Measurements from ENCODE around the gene SIPA1. TPM values are rescaled to one million over a fixed set of nuclear protein-coding genes. Genes with fewer than 3 reads are reported as not detected.

The SIPA1 gene, protein sequence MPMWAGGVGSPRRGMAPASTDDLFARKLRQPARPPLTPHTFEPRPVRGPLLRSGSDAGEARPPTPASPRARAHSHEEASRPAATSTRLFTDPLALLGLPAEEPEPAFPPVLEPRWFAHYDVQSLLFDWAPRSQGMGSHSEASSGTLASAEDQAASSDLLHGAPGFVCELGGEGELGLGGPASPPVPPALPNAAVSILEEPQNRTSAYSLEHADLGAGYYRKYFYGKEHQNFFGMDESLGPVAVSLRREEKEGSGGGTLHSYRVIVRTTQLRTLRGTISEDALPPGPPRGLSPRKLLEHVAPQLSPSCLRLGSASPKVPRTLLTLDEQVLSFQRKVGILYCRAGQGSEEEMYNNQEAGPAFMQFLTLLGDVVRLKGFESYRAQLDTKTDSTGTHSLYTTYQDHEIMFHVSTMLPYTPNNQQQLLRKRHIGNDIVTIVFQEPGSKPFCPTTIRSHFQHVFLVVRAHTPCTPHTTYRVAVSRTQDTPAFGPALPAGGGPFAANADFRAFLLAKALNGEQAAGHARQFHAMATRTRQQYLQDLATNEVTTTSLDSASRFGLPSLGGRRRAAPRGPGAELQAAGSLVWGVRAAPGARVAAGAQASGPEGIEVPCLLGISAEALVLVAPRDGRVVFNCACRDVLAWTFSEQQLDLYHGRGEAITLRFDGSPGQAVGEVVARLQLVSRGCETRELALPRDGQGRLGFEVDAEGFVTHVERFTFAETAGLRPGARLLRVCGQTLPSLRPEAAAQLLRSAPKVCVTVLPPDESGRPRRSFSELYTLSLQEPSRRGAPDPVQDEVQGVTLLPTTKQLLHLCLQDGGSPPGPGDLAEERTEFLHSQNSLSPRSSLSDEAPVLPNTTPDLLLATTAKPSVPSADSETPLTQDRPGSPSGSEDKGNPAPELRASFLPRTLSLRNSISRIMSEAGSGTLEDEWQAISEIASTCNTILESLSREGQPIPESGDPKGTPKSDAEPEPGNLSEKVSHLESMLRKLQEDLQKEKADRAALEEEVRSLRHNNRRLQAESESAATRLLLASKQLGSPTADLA
- total RNA-seq (2021; ENCODE audit: unreplicated experiment): 86.9 TPM
- 107 TPM for polyA plus RNA-seq (2012; ENCODE audit: insufficient read length)
- Bru-seq, nascent RNA: percentile 57 among the genes with signal in this experiment
- percentile 63 among the genes with signal in this experiment for BruChase-seq, experiment 1, labeled RNA remaining after a 2-hour chase
- BruChase-seq, experiment 2, labeled RNA remaining after a 6-hour chase: percentile 71 among the genes with signal in this experiment
- long read RNA-seq, transcript SIPA1-209 (16 exons, 3,521 nt): major isoform, 67 of 172 reads
- long read RNA-seq, partial matches to known transcripts: 78 of 172 reads
- long read RNA-seq, other reads (novel, unspliced or antisense): 26 of 172 reads

DNA sequence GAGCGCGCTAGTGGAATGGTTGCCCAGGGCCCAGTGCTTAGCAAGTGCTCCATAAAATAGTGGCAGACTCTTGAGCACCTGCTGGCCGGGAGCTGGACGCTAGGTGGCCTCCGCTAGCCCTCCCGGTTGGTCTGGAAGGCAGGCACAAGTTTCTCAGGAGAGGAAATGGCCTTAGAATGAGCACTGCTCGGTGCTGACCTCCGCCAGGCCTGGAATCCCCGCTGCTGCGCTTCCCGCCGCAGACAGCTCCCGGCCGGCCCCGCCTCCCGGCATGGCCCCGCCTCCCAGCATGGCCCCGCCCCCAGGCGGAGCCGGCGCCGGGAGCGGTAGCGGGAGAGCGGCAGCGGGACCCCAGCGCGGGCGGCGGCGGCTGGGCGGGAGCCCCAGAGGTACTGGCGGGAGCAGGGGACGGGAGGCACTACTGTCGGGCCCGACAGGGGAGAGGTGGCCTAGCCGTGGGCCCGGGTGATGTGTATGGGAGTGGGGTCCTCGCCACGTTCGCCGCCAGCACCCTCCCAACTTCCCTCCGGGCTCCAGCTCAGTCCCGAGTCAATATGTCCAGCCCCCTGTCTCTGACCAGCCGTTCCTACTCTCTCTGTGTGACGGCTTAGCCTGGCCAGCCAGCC, at the start of gene SIPA1:
Gene SIPA1 (plus strand): TSS at position 308 of the 626 bp plus-strand sequence. CDS start 2,821 bp downstream, outside the sequence.
- H3K4me1 ChIP-seq (ENCODE audit: control insufficient read depth, insufficient read depth, low read length): peaks cover 24% of the 10 kb centered on the region
- DNase-seq (ENCODE audit: low read depth, low spot score) (peak; percentile 69), ATAC-seq (peak; percentile 90)
- no peaks in the 10 kb centered on the region for H3K27me3 ChIP-seq (ENCODE audit: control insufficient read depth, insufficient read depth, low read length)
- POLR2A ChIA-PET: interaction anchor here (0.5 to 1.3 kb wide), 5 partner anchors 10 to 250 kb away, joined by 3 to 5 read pairs (median 3); partner anchors contain the start of gene FIBP
- no TSS peak for BruUV-seq (replicated peaks)
- H3K36me3 ChIP-seq (ENCODE audit: control insufficient read depth, insufficient read depth, low read length): peaks cover 10% of the 10 kb centered on the region; the same call in 1 of the 2 replicates
- intact Hi-C loops (cut with micrococcal nuclease; ENCODE audit: unreplicated experiment): loop anchor here (10.0 kb wide), 1 partner anchor 67 kb away; no protein-coding TSS in a partner anchor
- H3K4me3 ChIP-seq (ENCODE audit: low read depth in 2 of 2, low read length in 2 of 2): peak within 1 kb of the TSS; percentile 79 to 83
- in situ Hi-C loops (cut with HindIII; ENCODE audit: low pct_unique_long_range_greater_than_20kb, low sequenced_read_pairs): no loop called here
- CTCF ChIA-PET: interaction anchor here (0.5 to 1.7 kb wide), 4 partner anchors 15 to 362 kb away, joined by 3 read pairs; partner anchors contain the start of gene PCNX3
- TF ChIP-seq POLR2AphosphoS5 (IDR thresholded peaks at IDR 0.05; ENCODE audit: low read depth, low read length): peak; percentile 81
- TF ChIP-seq, protein P1, sequence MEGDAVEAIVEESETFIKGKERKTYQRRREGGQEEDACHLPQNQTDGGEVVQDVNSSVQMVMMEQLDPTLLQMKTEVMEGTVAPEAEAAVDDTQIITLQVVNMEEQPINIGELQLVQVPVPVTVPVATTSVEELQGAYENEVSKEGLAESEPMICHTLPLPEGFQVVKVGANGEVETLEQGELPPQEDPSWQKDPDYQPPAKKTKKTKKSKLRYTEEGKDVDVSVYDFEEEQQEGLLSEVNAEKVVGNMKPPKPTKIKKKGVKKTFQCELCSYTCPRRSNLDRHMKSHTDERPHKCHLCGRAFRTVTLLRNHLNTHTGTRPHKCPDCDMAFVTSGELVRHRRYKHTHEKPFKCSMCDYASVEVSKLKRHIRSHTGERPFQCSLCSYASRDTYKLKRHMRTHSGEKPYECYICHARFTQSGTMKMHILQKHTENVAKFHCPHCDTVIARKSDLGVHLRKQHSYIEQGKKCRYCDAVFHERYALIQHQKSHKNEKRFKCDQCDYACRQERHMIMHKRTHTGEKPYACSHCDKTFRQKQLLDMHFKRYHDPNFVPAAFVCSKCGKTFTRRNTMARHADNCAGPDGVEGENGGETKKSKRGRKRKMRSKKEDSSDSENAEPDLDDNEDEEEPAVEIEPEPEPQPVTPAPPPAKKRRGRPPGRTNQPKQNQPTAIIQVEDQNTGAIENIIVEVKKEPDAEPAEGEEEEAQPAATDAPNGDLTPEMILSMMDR (IDR thresholded peaks at IDR 0.05): no peak; the same call in 1 of the 2 replicates
- TF ChIP-seq SIN3A (IDR thresholded peaks at IDR 0.05; ENCODE audit: borderline replicate concordance, insufficient read depth, low read depth, low read length): 0 out of 2 replicates have a peak, but pooled peaks have one; percentile 52
- peak within 1 kb of the TSS; percentile 91 for H3K27ac ChIP-seq (ENCODE audit: low read length)
- no peaks in the 10 kb centered on the region for H3K9me3 ChIP-seq (ENCODE audit: control insufficient read depth, insufficient read depth, low read depth, low read length)

DNA sequence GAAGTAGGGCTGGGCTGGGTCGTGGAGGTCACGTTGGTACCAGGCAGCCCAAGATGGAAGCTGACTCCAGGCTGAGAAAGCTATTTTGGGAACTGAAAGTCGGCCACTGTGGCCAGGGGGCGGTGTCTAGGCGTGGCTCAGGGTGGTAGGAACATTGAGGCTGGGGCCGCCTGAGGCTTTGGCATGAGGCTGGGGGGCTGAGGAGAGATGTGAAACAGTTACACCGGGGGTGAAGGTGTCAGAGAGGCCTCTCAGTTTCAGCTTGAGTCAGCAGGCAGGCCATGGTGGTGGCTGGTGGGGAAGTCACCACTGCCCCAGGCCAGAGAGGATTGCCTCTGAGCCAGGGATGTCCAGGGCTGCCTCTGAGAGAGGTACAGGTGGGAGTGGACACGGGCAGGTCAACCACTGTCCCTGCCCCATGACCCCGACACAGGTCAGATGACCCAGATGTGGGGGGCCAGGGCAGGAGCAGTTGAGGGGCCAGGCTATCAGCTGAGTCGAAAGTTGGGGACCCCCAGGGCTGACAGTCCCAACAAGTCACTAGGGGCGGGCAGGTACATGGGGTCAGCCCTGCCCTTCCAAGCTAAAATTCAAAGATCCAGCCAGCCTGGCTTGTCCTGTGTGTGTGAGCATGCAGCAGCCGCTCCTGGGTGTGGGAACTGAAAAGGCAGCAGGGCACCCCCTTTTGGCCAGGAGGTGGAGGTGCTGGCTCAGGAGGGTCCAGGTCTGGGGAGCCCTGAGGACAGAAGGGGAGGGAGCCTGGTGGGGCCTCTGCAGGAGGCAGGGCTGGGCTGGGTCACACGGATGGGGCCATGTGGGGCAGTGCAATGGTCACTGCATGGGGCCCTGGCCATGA, 49.5 kb upstream of the SIPA1 start:
- intact Hi-C loops (cut with micrococcal nuclease; ENCODE audit: unreplicated experiment): no loop called here
- DNase-seq (ENCODE audit: low read depth, low spot score) (no peak), ATAC-seq (peak; percentile 86)
- Histone ChIP-seq H3K4me3 (ENCODE audit: low read depth in 2 of 2, low read length in 2 of 2) (no peak overlapping the region), H3K36me3 (ENCODE audit: control insufficient read depth, insufficient read depth, low read length) (peaks cover 6% of the 10 kb centered on the region), H3K4me1 (ENCODE audit: control insufficient read depth, insufficient read depth, low read length) (peaks cover 17% of the 10 kb centered on the region), H3K9me3 (ENCODE audit: control insufficient read depth, insufficient read depth, low read depth, low read length) (no peaks in the 10 kb centered on the region), H3K27me3 (ENCODE audit: control insufficient read depth, insufficient read depth, low read length) (no peaks in the 10 kb centered on the region), H3K27ac (ENCODE audit: low read length) (peak overlapping the region; percentile 36)
- in situ Hi-C loops (cut with HindIII; ENCODE audit: low pct_unique_long_range_greater_than_20kb, low sequenced_read_pairs): no loop called here
- BruUV-seq (replicated peaks): no TSS peak
- POLR2A ChIA-PET: interaction anchor here (0.5 to 0.8 kb wide), 2 partner anchors 17 to 80 kb away, joined by 3 to 11 read pairs; no protein-coding TSS in a partner anchor
- TF ChIP-seq TCF7L2 (IDR thresholded peaks at IDR 0.05; ENCODE audit: low read depth, low read length) (no peak), SIN3A (IDR thresholded peaks at IDR 0.05; ENCODE audit: borderline replicate concordance, insufficient read depth, low read depth, low read length) (no peak), POLR2AphosphoS5 (IDR thresholded peaks at IDR 0.05; ENCODE audit: low read depth, low read length) (no peak)
- TF ChIP-seq, protein P1 (IDR thresholded peaks at IDR 0.05): no peak; the same call in 1 of the 2 replicates
- TF ChIP-seq, protein P2, sequence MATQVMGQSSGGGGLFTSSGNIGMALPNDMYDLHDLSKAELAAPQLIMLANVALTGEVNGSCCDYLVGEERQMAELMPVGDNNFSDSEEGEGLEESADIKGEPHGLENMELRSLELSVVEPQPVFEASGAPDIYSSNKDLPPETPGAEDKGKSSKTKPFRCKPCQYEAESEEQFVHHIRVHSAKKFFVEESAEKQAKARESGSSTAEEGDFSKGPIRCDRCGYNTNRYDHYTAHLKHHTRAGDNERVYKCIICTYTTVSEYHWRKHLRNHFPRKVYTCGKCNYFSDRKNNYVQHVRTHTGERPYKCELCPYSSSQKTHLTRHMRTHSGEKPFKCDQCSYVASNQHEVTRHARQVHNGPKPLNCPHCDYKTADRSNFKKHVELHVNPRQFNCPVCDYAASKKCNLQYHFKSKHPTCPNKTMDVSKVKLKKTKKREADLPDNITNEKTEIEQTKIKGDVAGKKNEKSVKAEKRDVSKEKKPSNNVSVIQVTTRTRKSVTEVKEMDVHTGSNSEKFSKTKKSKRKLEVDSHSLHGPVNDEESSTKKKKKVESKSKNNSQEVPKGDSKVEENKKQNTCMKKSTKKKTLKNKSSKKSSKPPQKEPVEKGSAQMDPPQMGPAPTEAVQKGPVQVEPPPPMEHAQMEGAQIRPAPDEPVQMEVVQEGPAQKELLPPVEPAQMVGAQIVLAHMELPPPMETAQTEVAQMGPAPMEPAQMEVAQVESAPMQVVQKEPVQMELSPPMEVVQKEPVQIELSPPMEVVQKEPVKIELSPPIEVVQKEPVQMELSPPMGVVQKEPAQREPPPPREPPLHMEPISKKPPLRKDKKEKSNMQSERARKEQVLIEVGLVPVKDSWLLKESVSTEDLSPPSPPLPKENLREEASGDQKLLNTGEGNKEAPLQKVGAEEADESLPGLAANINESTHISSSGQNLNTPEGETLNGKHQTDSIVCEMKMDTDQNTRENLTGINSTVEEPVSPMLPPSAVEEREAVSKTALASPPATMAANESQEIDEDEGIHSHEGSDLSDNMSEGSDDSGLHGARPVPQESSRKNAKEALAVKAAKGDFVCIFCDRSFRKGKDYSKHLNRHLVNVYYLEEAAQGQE (IDR thresholded peaks at IDR 0.05; ENCODE audit: insufficient read depth in 1 of 2, low read depth in 2 of 2, low read length in 1 of 2): no peak
- CTCF ChIA-PET: interaction anchor here (0.7 kb wide), 1 partner anchor 207 kb away, joined by 10 read pairs; no protein-coding TSS in a partner anchor

All from Panc1 (cell line).